A673 (cell line): ENCODE data around the gene SORCS1. TPM values are rescaled to one million over a fixed set of nuclear protein-coding genes. Genes with fewer than 3 reads are reported as not detected.

Experiments used
- BruUV-seq: library from RNA; stranded (reverse); fragments of 400-500 nt; replicated peaks from 2 replicates; lab custom pipeline; 2021; lab: Mats Ljungman, UMichigan
- CTCF ChIA-PET: fragments of 300-600 bp; sonication (Branson Sonifier 250); formaldehyde crosslinking; loops from one replicate; lab custom pipeline; 2022; ENCODE audit warnings: antibody characterized with exemption; lab: Charles Lee
- POLR2A ChIA-PET: fragments of 300-600 bp; sonication (Branson Sonifier 250); formaldehyde crosslinking; loops from one replicate; lab custom pipeline; 2022; ENCODE audit warnings: antibody characterized with exemption; ENCODE audit not compliant: low non-redundant PET; lab: Charles Lee
- DNase-seq: peaks from one replicate; pipeline ENCODE4 v3.0.0-alpha.2; 2015; ENCODE audit warnings: low spot score
- H3K27ac ChIP-seq: fragments of 200-600 bp; sonication (generic); 2 replicates; pipeline ENCODE4 v1.5.1; 2016; ENCODE audit warnings: mixed run types, low read depth, mild to moderate bottlenecking, mixed read lengths, antibody characterized with exemption, low read length; ENCODE audit not compliant: poor library complexity, severe bottlenecking
- H3K27me3 ChIP-seq: fragments of 200-600 bp; sonication (generic); replicated peaks from 2 replicates; pipeline ENCODE4 v1.6.1; 2017; ENCODE audit warnings: mixed run types, low read depth, mild to moderate bottlenecking, mixed read lengths, antibody characterized with exemption, low read length; ENCODE audit not compliant: insufficient read depth, poor library complexity
- H3K36me3 ChIP-seq: fragments of 200-600 bp; sonication (generic); 2 replicates; pipeline ENCODE4 v1.6.1; 2016; ENCODE audit warnings: mixed run types, mild to moderate bottlenecking, mixed read lengths, antibody characterized with exemption, low read length; ENCODE audit not compliant: insufficient read depth, poor library complexity, severe bottlenecking
- H3K4me1 ChIP-seq: fragments of 200-600 bp; sonication (generic); 2 replicates; pipeline ENCODE4 v1.6.1; 2017; ENCODE audit warnings: mixed run types, mild to moderate bottlenecking, mixed read lengths, antibody characterized with exemption, low read length; ENCODE audit not compliant: insufficient read depth, poor library complexity, severe bottlenecking
- H3K4me3 ChIP-seq: fragments of 200-600 bp; sonication (generic); 2 replicates; pipeline ENCODE4 v1.5.1; 2016; ENCODE audit warnings: low read depth, mixed run types, mild to moderate bottlenecking, mixed read lengths, low read length; ENCODE audit not compliant: poor library complexity, severe bottlenecking
- H3K9me3 ChIP-seq: fragments of 200-600 bp; sonication (generic); 2 replicates; pipeline ENCODE4 v1.6.1; 2016; ENCODE audit warnings: mixed run types, low read depth, mild to moderate bottlenecking, mixed read lengths, antibody characterized with exemption, low read length; ENCODE audit not compliant: poor library complexity, severe bottlenecking
- CTCF ChIP-seq: fragments of 300-800, 200-600 bp; sonication (generic); conservative IDR thresholded peaks from 2 replicates; pipeline ENCODE4 v1.5.1; 2017; ENCODE audit warnings: low read depth, mild to moderate bottlenecking, antibody characterized with exemption, low read length, moderate library complexity, mixed read lengths
- EZH2 ChIP-seq: fragments of 200-600 bp; sonication (generic); IDR thresholded peaks from 2 replicates; pipeline ENCODE4 v1.6.1; 2017; ENCODE audit warnings: borderline replicate concordance, low read depth, mild to moderate bottlenecking, mixed read lengths, antibody characterized with exemption, low read length; ENCODE audit not compliant: poor library complexity, severe bottlenecking
- intact Hi-C: fragments of 100-400 bp; cut with micrococcal nuclease; formaldehyde crosslinking; loops from one replicate; pipeline ENCODE4 v1.10.0; 2022; ENCODE audit not compliant: unreplicated experiment
- total RNA-seq: library from RNA; stranded (reverse); gene quantifications from 2 replicates; pipeline ENCODE4 v1.2.3, GENCODE V29; 2021

Gene SORCS1
- total RNA-seq, 1 experiment from 2014 or later = 0.34 TPM

GRCh38 chr10:106877574-106877973 lies 286.9 kb downstream of the SORCS1 start:
- POLR2A ChIA-PET = no interaction called here
- no TSS peak for BruUV-seq
- Histone ChIP-seq H3K36me3 (no peaks in the 10 kb centered on the region), H3K4me1 (peaks cover 6% of the 10 kb centered on the region), H3K4me3 (no peak overlapping the region), H3K9me3 (no peaks in the 10 kb centered on the region), H3K27me3 (no peaks in the 10 kb centered on the region), H3K27ac (no peak overlapping the region)
- intact Hi-C loops = no loop called here
- TF ChIP-seq CTCF (no peak), EZH2 (no peak)
- DNase-seq = no peak
- CTCF ChIA-PET = no interaction called here

GRCh38 chr10:106874604-106874889 lies 290.0 kb downstream of the SORCS1 start:
- no TSS peak for BruUV-seq
- TF ChIP-seq CTCF (no peak), EZH2 (no peak)
- H3K4me1 ChIP-seq = peaks cover 6% of the 10 kb centered on the region
- H3K36me3 ChIP-seq = no peaks in the 10 kb centered on the region
- intact Hi-C loops = no loop called here
- ChIA-PET CTCF (no interaction called here), POLR2A (no interaction called here)
- no peaks in the 10 kb centered on the region for H3K9me3 ChIP-seq
- H3K4me3 ChIP-seq = no peak overlapping the region
- H3K27me3 ChIP-seq = no peaks in the 10 kb centered on the region
- DNase-seq = no peak
- no peak overlapping the region for H3K27ac ChIP-seq

- intact Hi-C loops = no loop called here
- ChIA-PET POLR2A (no interaction called here), CTCF (no interaction called here)
- Histone ChIP-seq H3K9me3 (no peaks in the 10 kb centered on the region), H3K4me1 (peaks cover 6% of the 10 kb centered on the region), H3K36me3 (no peaks in the 10 kb centered on the region), H3K4me3 (no peak overlapping the region), H3K27ac (no peak overlapping the region), H3K27me3 (no peaks in the 10 kb centered on the region)
- no TSS peak for BruUV-seq
- no peak for DNase-seq
- TF ChIP-seq CTCF (no peak), EZH2 (no peak)
These were observed 290.5 kb downstream of the SORCS1 start for GRCh38 chr10:106873770-106874603.
